Activated CD4-positive, alpha-beta T cell treated with anti-CD3 and anti-CD28 coated beads, Interleukin-2, amount 50 U/mL, for 4 hours (primary cell): Measurements from ENCODE around the gene IZUMO3.
"Not testable (repeated sequence)": the region's sequence is repeated elsewhere in the genome, so short reads cannot be mapped to it uniquely, and the experiment has no call there.

Experiments used
- DNase-seq, 2 experiments: peaks; one replicate each; pipeline ENCODE4 v3.0.0-alpha.2; 2020

IZUMO3 gene

GRCh38 chr9:24545847-24546522, at the start of gene IZUMO3:
IZUMO3 (minus strand) TSS chr9:24545897; CDS start chr9:24545649, 248 bp downstream.
- DNase-seq, result no peak

GRCh38 chr9:24594234-24594850, 48.6 kb upstream of the IZUMO3 start:
- DNase-seq, result no peak

GRCh38 chr9:24590432-24590831, 44.7 kb upstream of the IZUMO3 start:
- DNase-seq, result no peak

GRCh38 chr9:24587883-24588282, 42.2 kb upstream of the IZUMO3 start:
- no peak for DNase-seq

GRCh38 chr9:24582146-24583126, 36.7 kb upstream of the IZUMO3 start:
- no peak for DNase-seq

GRCh38 chr9:24580005-24580404, 34.3 kb upstream of the IZUMO3 start:
- not testable (repeated sequence) for DNase-seq

GRCh38 chr9:24572406-24572805, 26.7 kb upstream of the IZUMO3 start:
- no peak for DNase-seq

- no peak for DNase-seq
Measured at GRCh38 chr9:24561957-24562356, 16.3 kb upstream of the IZUMO3 start.

GRCh38 chr9:24553183-24553552, 7.5 kb upstream of the IZUMO3 start:
- no peak for DNase-seq

- DNase-seq, result no peak
Measured at GRCh38 chr9:24552526-24553182, 7.0 kb upstream of the IZUMO3 start.

- DNase-seq, result no peak
Measured at GRCh38 chr9:24545285-24545684, 412 bp downstream of the IZUMO3 start.

GRCh38 chr9:24518545-24518944, 27.2 kb downstream of the IZUMO3 start:
- no peak for DNase-seq

- no peak for DNase-seq
Measured at GRCh38 chr9:24516463-24516862, 29.2 kb downstream of the IZUMO3 start.

GRCh38 chr9:24509850-24510249, 35.8 kb downstream of the IZUMO3 start:
- no peak for DNase-seq

- DNase-seq, result no peak
Measured at GRCh38 chr9:24504521-24504920, 41.2 kb downstream of the IZUMO3 start.

- no peak for DNase-seq
Measured at GRCh38 chr9:24502206-24502937, 43.3 kb downstream of the IZUMO3 start.

GRCh38 chr9:24500761-24501160, 44.9 kb downstream of the IZUMO3 start:
- DNase-seq, result no peak

GRCh38 chr9:24498632-24499031, 47.1 kb downstream of the IZUMO3 start:
- DNase-seq, result no peak

GRCh38 chr9:24497671-24498070, 48.0 kb downstream of the IZUMO3 start:
- DNase-seq, result no peak
